KG1 (cell line): ENCODE results near the gene CSNK1G1.
"Not testable (repeated sequence)": the region's sequence is repeated elsewhere in the genome, so short reads cannot be mapped to it uniquely, and the experiment has no call there.

ENCODE experiments used
- DNase-seq: peaks from one replicate; lab custom pipeline; 2025; lab: John Stamatoyannopoulos, UW

The CSNK1G1 gene

GRCh38 chr15:64133623-64134344 lies 222.2 kb downstream of the CSNK1G1 start:
- no peak for DNase-seq

DNA sequence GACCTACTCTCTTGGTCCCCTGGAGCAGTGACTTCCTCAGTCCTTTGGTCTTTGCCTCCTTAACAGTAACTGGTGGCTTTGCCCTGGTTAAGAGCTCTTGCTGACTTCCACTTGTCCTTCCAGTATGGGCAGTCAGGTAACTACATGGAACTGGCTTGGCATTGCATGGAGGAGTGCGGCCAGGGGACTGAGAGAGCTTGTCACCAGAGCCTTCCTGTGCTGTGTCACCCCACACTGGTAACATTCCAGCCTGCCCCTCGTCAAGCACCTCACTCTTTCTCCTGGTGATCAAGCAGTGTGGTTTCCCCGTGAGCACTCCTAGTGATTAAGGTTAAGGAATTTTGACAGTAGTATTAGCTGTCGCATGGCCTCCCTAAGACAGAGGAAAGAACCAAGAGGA lies 223.8 kb downstream of the CSNK1G1 start:
- DNase-seq, result no peak

GRCh38 chr15:64131547-64131946 lies 224.4 kb downstream of the CSNK1G1 start:
- no peak for DNase-seq

- no peak for DNase-seq
Observed at GRCh38 chr15:64130159-64130558, 225.8 kb downstream of the CSNK1G1 start.

DNA sequence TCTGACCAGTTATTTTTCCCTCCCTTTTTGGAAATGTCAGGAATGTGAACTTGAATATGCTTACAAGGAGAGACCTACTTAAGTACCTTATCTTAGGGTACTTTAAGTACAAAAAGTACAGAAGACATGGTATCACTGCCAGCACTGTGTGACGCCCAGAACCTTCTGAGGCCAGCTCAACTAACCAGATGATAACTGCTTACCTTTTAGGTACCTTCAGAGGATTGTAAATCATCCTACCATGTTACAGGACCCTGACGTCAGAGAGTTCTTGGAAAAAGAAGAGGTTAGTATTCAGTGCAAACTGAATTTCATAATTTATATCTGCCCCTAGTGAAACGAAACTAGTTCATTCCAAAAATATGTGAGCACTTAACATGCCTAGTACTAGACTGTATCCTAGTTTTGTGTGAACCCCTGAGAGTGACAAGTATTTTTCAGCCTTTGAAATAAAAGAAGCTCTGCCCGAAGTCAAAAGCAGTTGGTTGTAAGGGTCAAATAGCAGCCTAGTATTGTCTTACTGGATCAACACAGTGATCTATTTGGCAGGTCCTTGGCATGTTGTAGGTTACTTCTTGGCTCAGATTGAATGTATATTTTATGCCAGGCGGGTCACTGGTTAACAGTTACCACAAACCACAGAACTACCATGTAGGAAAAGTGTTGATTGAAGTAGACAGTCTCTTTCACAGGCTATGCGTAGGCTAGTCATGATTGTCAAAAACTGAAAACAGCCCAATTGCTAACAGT lies 228.3 kb downstream of the CSNK1G1 start:
- no peak for DNase-seq

GRCh38 chr15:64125978-64126377 lies 230.0 kb downstream of the CSNK1G1 start:
- no peak for DNase-seq

DNA sequence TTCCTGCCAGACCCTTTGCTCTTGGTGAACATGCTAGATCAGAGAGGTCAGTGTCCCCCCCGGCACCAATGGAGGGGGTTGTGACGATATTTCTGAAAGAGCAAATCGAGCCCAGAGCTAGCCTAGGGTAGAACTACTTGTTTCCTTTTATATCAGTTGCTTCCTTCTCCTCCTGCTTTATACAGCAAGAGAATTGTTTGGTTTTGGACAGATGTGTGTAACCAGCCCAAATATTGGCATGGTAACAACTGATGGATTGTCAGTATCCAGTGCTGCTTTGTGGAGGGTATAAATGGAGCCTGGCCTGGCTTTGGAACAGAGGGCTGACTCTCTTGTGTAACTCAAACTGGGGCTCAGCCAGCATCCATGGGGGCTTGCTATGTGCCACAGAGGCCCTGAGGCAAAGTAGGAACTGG lies 233.0 kb downstream of the CSNK1G1 start:
- DNase-seq, result no peak

- DNase-seq, result no peak
Observed at GRCh38 chr15:64122444-64122843, 233.5 kb downstream of the CSNK1G1 start.

DNA sequence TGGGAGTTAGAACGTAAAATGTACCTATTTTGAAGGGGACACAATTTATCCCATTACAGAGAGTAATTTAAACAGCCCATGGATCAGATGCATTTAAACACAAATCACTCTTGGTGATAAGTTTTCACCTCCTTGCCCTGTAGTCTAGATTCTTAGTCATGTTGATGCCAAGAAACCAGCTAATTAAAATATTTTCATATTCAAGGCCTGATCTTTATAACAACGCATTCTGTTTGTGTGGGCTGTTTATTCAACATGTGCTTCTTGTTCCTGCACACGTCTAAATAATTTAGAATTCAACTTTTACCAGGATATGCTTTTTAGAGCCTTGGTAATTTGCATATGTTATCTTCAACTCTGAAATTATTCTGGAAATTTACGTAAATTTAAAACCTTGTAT lies 234.4 kb downstream of the CSNK1G1 start:
- no peak for DNase-seq

- DNase-seq, result not testable (repeated sequence)
Observed at GRCh38 chr15:64120322-64120721, 235.7 kb downstream of the CSNK1G1 start.

DNA sequence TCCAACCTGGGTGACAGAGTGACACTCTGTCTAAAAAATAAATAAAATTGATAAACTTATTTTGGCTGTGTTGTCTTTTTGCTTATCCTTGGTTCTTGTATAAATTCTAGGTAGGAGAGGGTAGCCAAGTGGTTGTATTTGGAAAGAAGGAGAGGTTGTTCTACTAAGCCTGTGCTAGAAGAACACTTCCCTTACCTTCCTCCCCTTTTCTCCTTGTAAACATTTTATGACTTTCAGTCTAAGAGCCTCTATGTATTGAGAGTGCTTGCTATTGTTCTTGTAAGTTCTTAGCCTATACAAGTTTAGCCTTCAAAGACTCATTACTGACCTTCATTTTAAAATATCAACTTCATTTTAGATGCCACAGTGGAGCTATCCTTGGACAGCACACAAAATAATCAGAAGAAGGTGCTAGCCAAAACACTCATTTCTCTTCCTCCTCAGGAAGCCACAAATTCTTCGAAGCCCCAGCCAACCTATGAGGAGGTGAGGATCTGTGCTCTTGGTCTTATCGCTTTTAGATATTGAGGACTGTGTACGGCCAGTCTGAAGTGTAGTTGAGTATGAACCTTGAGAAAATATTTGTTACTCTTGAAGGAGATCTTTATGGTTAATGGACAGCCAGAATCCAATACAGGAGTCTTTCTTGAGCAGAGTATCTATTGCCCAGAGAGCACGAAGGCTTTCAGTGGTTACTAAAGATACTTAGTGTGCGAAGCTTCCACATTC lies 238.1 kb downstream of the CSNK1G1 start:
- no peak for DNase-seq
